Endothelial cell of umbilical vein (primary cell): ENCODE results near the gene SCAMP2. TPM values are rescaled to one million over a fixed set of nuclear protein-coding genes. Genes with fewer than 3 reads are reported as not detected.

Experiments used
- BruUV-seq: library from RNA; stranded (reverse); fragments of 400-500 nt; replicated peaks from 2 replicates; lab custom pipeline; 2021; lab: Mats Ljungman, UMichigan
- CTCF ChIA-PET: fragments of 300-600, 350-600 bp; sonication (Branson Sonifier 250); formaldehyde crosslinking; loops from one replicate; lab custom pipeline; 2021; ENCODE audit warnings: antibody characterized with exemption, inconsistent platforms; lab: Charles Lee
- POLR2A ChIA-PET: fragments of 300-600, 350-600 bp; sonication (Branson Sonifier 250); formaldehyde crosslinking; loops from one replicate; lab custom pipeline; 2021; ENCODE audit warnings: antibody characterized with exemption, inconsistent platforms; lab: Charles Lee
- DNase-seq: peaks from one replicate; pipeline ENCODE4 v3.0.0-alpha.2; 2011; ENCODE audit warnings: low read depth, low spot score
- FAIRE-seq: peaks from 2 replicates; lab custom pipeline; 2011; peaks lifted over from hg19 to GRCh38; lab: Jason Lieb, UNC
- H2AFZ ChIP-seq: 2 replicates; pipeline ENCODE4 v1.6.0; 2012; ENCODE audit warnings: low read depth, low read length, control low read depth, inconsistent platforms
- H3K27ac ChIP-seq: 2 replicates; pipeline ENCODE4 v1.5.1; 2011; ENCODE audit warnings: low read depth, mild to moderate bottlenecking, control low read depth, low read length, moderate library complexity; ENCODE audit not compliant: insufficient read depth
- H3K27me3 ChIP-seq, 2 experiments: 2 replicates each; pipeline versions ENCODE4 v1.6.0 to v1.6.1; 2011; ENCODE audit warnings: low read length in 2 of 2, mixed read lengths in 1 of 2; ENCODE audit not compliant: control insufficient read depth in 2 of 2, insufficient read depth in 2 of 2
- H3K36me3 ChIP-seq, 2 experiments: 2 replicates in 1 of 2; 3 replicates in 1 of 2; pipeline ENCODE4 v1.5.1; 2011; ENCODE audit warnings: low read length in 2 of 2, mild to moderate bottlenecking in 1 of 2, moderate library complexity in 1 of 2; ENCODE audit not compliant: control insufficient read depth in 2 of 2, insufficient read depth in 2 of 2; ENCODE audit errors: extremely low read depth in 1 of 2
- H3K4me1 ChIP-seq: 3 replicates; pipeline ENCODE4 v1.5.1; 2011; ENCODE audit warnings: mild to moderate bottlenecking, low read length; ENCODE audit not compliant: control insufficient read depth, insufficient read depth; ENCODE audit errors: extremely low read depth
- H3K4me2 ChIP-seq: 2 replicates; pipeline ENCODE4 v1.6.1; 2011; ENCODE audit warnings: low read length, control low read depth, mixed read lengths; ENCODE audit not compliant: insufficient read depth
- H3K4me3 ChIP-seq, 3 experiments: fragments of 200-600 bp in 1 of 3; sonication (generic), shearing (Covaris generic) in 1 of 3; replicated peaks in 1 of 3; 2 replicates each; pipeline ENCODE4 v1.5.1; 2011 to 2016; ENCODE audit warnings: control low read depth in 3 of 3, low read length in 3 of 3, mild to moderate bottlenecking in 2 of 3, inconsistent platforms in 1 of 3, low read depth in 1 of 3, moderate library complexity in 1 of 3; ENCODE audit not compliant: insufficient read depth in 1 of 3
- H3K79me2 ChIP-seq: 2 replicates; pipeline ENCODE4 v1.6.0; 2012; ENCODE audit warnings: low read length, inconsistent platforms; ENCODE audit not compliant: control insufficient read depth, insufficient read depth
- H3K9ac ChIP-seq: replicated peaks from 2 replicates; pipeline ENCODE3; 2011; ENCODE audit warnings: low read length, control low read depth; ENCODE audit not compliant: insufficient read depth; ENCODE audit errors: extremely low read depth
- H3K9me1 ChIP-seq: replicated peaks from 3 replicates; pipeline ENCODE4 v1.6.0; 2011; ENCODE audit warnings: mild to moderate bottlenecking, low read length; ENCODE audit not compliant: control insufficient read depth, insufficient read depth; ENCODE audit errors: extremely low read depth
- H3K9me3 ChIP-seq: replicated peaks from 2 replicates; pipeline ENCODE4 v1.5.1; 2012; ENCODE audit warnings: low read length, inconsistent platforms; ENCODE audit not compliant: control insufficient read depth, insufficient read depth
- H4K20me1 ChIP-seq: replicated peaks from 2 replicates; pipeline ENCODE3; 2011; ENCODE audit warnings: mild to moderate bottlenecking, low read length; ENCODE audit not compliant: control insufficient read depth, insufficient read depth; ENCODE audit errors: extremely low read depth
- CTCF ChIP-seq, 2 donors: IDR thresholded peaks; 1 replicate in 1 of 2; 2 replicates in 1 of 2; pipeline ENCODE4 v1.5.1; 2011; ENCODE audit warnings: low read length in 2 of 2, mild to moderate bottlenecking in 2 of 2, moderate library complexity in 2 of 2, control low read depth in 1 of 2, inconsistent platforms in 1 of 2, low read depth in 1 of 2; ENCODE audit not compliant: insufficient read depth in 1 of 2; ENCODE audit errors: extremely low read depth in 1 of 2
- EZH2 ChIP-seq: IDR thresholded peaks from 2 replicates; pipeline ENCODE4 v1.6.1; 2012; ENCODE audit warnings: borderline replicate concordance, low read depth, mild to moderate bottlenecking, moderate library complexity, low read length, inconsistent platforms; ENCODE audit not compliant: severe bottlenecking
- FOS ChIP-seq: IDR thresholded peaks from 2 replicates; pipeline ENCODE4 v1.6.1; 2011; ENCODE audit warnings: mild to moderate bottlenecking, low read length, moderate library complexity, borderline replicate concordance; ENCODE audit not compliant: insufficient read depth
- GATA2 ChIP-seq: IDR thresholded peaks from 2 replicates; pipeline ENCODE4 v1.7.0; 2011; ENCODE audit warnings: low read depth, mild to moderate bottlenecking, moderate library complexity, mixed read lengths, low read length; ENCODE audit not compliant: insufficient read length, insufficient read depth
- JUN ChIP-seq: IDR thresholded peaks from 2 replicates; pipeline ENCODE4 v1.6.1; 2011; ENCODE audit warnings: borderline replicate concordance, low read depth; ENCODE audit not compliant: insufficient read length, insufficient read depth
- MAX ChIP-seq: IDR thresholded peaks from 2 replicates; pipeline ENCODE4 v1.6.1; 2011; ENCODE audit not compliant: insufficient read depth, insufficient read length
- MYC ChIP-seq: IDR thresholded peaks from one replicate; pipeline ENCODE4 v1.6.1; 2011; ENCODE audit warnings: mild to moderate bottlenecking, low read depth, low read length
- POLR2A ChIP-seq: IDR thresholded peaks from 2 replicates; pipeline ENCODE4 v1.6.1; 2012; ENCODE audit warnings: low read depth, mild to moderate bottlenecking, control low read depth, low read length
- POLR2AphosphoS5 ChIP-seq: IDR thresholded peaks from 2 replicates; pipeline ENCODE4 v1.6.1; 2012; ENCODE audit warnings: low read depth, mild to moderate bottlenecking, control low read depth, low read length, moderate library complexity; ENCODE audit not compliant: insufficient read depth
- dilution Hi-C: fragments of 300-500 bp; cut with MboI; formaldehyde crosslinking; loops from one replicate; pipeline ENCODE4 v1.15.0; 2019; ENCODE audit warnings: low sequenced_read_pairs; ENCODE audit not compliant: extremely low pct_ligation_motif_present
- intact Hi-C: fragments of 100-400 bp; cut with micrococcal nuclease; formaldehyde crosslinking; loops from one replicate; pipeline ENCODE4 v1.10.0; 2022
- polyA plus RNA-seq, 4 experiments: library from polyadenylated mRNA; depleted of rRNA in 3 of 4; stranded (reverse) in 3 of 4; unstranded in 1 of 4; fragments of >200 nt; gene quantifications; 2 replicates each; pipeline versions ENCODE4 v1.2.1 to v1.2.3, GENCODE V29; 2011 to 2012; ENCODE audit warnings: missing spikeins in 1 of 4
- total RNA-seq: library from RNA; stranded (reverse); gene quantifications from 2 replicates; pipeline ENCODE4 v1.2.3, GENCODE V29; 2021

SCAMP2 gene
- total and polyA plus RNA-seq, 2 donors (not counting 3 experiments of a cell fraction or from before 2014, with no cell fraction given): 67.3 to 256 TPM

DNA sequence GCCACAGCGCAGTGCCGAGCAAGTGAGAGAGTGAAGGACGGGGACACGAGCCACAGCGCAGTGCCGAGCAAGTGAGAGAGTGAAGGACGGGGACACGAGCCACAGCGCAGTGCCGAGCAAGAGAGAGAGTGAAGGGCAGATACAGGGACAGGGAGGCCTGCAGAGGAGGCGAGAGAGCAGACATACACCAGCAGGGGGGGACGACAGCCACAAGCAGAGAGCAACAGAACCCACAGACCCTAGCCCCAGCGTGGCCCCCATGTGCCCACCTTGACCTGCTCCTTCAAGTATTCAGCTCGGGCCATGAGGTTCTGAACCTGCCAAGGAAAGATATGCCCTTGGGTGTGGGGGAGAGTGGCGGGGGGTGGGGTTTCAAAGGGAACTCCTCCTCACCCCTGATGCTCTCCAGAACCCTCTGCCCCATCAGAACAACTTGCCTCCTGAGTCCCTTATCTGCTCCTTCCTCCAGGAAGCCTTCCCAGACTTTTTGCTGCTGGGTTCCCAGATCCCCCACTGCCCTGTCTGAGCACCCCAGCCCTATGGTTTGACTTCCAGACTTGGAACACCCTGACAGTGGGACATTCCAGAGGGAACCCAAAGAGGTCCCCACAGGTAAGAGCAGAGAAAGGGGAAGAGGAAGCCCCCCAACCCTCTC is 35.6 kb downstream of the SCAMP2 start:
- Histone ChIP-seq H3K27me3 (no peaks in the 10 kb centered on the region), H3K9me1 (no peaks in the 10 kb centered on the region), H4K20me1 (no peaks in the 10 kb centered on the region), H3K4me2 (no peak overlapping the region), H2AFZ (no peak overlapping the region), H3K27ac (no peak overlapping the region), H3K4me3 (no peak overlapping the region), H3K9ac (no peak overlapping the region), H3K79me2 (peaks cover 2% of the 10 kb centered on the region), H3K9me3 (no peaks in the 10 kb centered on the region), H3K4me1 (peaks cover 3% of the 10 kb centered on the region), H3K36me3 (peaks cover 0 to 8% of the 10 kb centered on the region in 2 experiments)
- ChIA-PET CTCF (interaction anchor here (0.6 to 2.2 kb wide), 4 partner anchors 25 to 67 kb away, joined by 3 to 13 read pairs (median 4); partner anchors contain the start of gene LMAN1L), POLR2A (no interaction called here)
- TF ChIP-seq FOS (no peak), MYC (no peak), GATA2 (no peak), EZH2 (no peak), POLR2AphosphoS5 (no peak), MAX (no peak), JUN (no peak)
- dilution Hi-C loops (no loop called here), intact Hi-C loops (no loop called here)
- no peak for FAIRE-seq
- no peak for DNase-seq
- BruUV-seq: no TSS peak

- no peaks in the 10 kb centered on the region for H4K20me1 ChIP-seq
- FAIRE-seq (no peak), DNase-seq (no peak)
- no peaks in the 10 kb centered on the region for H3K79me2 ChIP-seq
- no peaks in the 10 kb centered on the region for H3K9me3 ChIP-seq
- peaks cover 0 to 8% of the 10 kb centered on the region in 2 experiments for H3K36me3 ChIP-seq
- no TSS peak for BruUV-seq
- no peak overlapping the region for H2AFZ ChIP-seq
- no peaks in the 10 kb centered on the region for H3K4me1 ChIP-seq
- no peak overlapping the region for H3K27ac ChIP-seq
- intact Hi-C loops (no loop called here), dilution Hi-C loops (no loop called here)
- H3K27me3 ChIP-seq: no peaks in the 10 kb centered on the region
- H3K4me2 ChIP-seq: no peak overlapping the region
- H3K4me3 ChIP-seq: no peak overlapping the region
- ChIA-PET POLR2A (no interaction called here), CTCF (interaction anchor here (0.8 to 2.2 kb wide), 8 partner anchors 10 to 66 kb away, joined by 3 to 28 read pairs (median 6); partner anchors contain the start of genes CPLX3, CSK and LMAN1L)
- H3K9me1 ChIP-seq: no peaks in the 10 kb centered on the region
- TF ChIP-seq JUN (no peak), EZH2 (no peak), POLR2AphosphoS5 (no peak), MYC (no peak), CTCF (IDR thresholded peaks at IDR 0.05; ENCODE audit: extremely low read depth in 1 of 2, insufficient read depth in 1 of 2, low read depth in 1 of 2, low read length in 2 of 2) (no peak), GATA2 (no peak), FOS (no peak), MAX (no peak), POLR2A (no peak)
- H3K9ac ChIP-seq: no peak overlapping the region
Measured at GRCh38 chr15:74836846-74837245, 36.3 kb downstream of the SCAMP2 start.
